Liver (tissue), 9 donors: ENCODE results near the gene RGS3. TPM values are rescaled to one million over a fixed set of nuclear protein-coding genes. Genes with fewer than 3 reads are reported as not detected.

Source experiments
- DNase-seq: peaks from one replicate; pipeline ENCODE4 v3.0.0-alpha.2; 2017; ENCODE audit warnings: low spot score
- H3K27ac ChIP-seq, 2 donors: one replicate each; pipeline ENCODE4 v1.7.0; 2013; ENCODE audit warnings: inconsistent platforms in 2 of 2, low read length in 2 of 2, control low read depth in 1 of 2, low read depth in 1 of 2, mild to moderate bottlenecking in 1 of 2
- H3K27me3 ChIP-seq, 4 donors: one replicate each; pipeline versions ENCODE4 v1.6.1 to v1.7.0; 2013; ENCODE audit warnings: low read length in 3 of 4, inconsistent platforms in 1 of 4, mild to moderate bottlenecking in 1 of 4, moderate library complexity in 1 of 4; ENCODE audit not compliant: control insufficient read depth in 4 of 4, insufficient read depth in 4 of 4
- H3K36me3 ChIP-seq, 4 donors: one replicate each; pipeline versions ENCODE4 v1.6.1 to v1.7.0; 2013; ENCODE audit warnings: low read length in 3 of 4, mild to moderate bottlenecking in 3 of 4, low read depth in 1 of 4, moderate library complexity in 1 of 4; ENCODE audit not compliant: control insufficient read depth in 4 of 4, insufficient read depth in 3 of 4
- H3K4me1 ChIP-seq, 4 donors: one replicate each; pipeline versions ENCODE4 v1.6.1 to v1.7.0; 2013; ENCODE audit warnings: low read length in 3 of 4, mild to moderate bottlenecking in 3 of 4, moderate library complexity in 1 of 4; ENCODE audit not compliant: control insufficient read depth in 4 of 4, insufficient read depth in 4 of 4
- H3K4me3 ChIP-seq, 3 donors: one replicate each; pipeline versions ENCODE4 v1.6.1 to v1.7.0; 2013; ENCODE audit warnings: low read length in 3 of 3, control low read depth in 1 of 3, low read depth in 1 of 3, mild to moderate bottlenecking in 1 of 3
- H3K9ac ChIP-seq, 2 donors: one replicate each; pipeline ENCODE4 v1.7.0; 2013; ENCODE audit warnings: low read length in 2 of 2, mild to moderate bottlenecking in 2 of 2, moderate library complexity in 2 of 2, control low read depth in 1 of 2, low read depth in 1 of 2
- H3K9me3 ChIP-seq, 4 donors: one replicate each; pipeline versions ENCODE4 v1.6.1 to v1.7.0; 2013; ENCODE audit warnings: low read length in 3 of 4; ENCODE audit not compliant: control insufficient read depth in 4 of 4
- EGR1 ChIP-seq, 2 donors: IDR thresholded peaks; 2 replicates each; pipeline ENCODE4 v1.6.1; 2016 to 2018; ENCODE audit warnings: antibody characterized with exemption in 2 of 2, low read depth in 2 of 2
- FOXA1 ChIP-seq: IDR thresholded peaks from 2 replicates; pipeline ENCODE4 v1.6.1; 2016; ENCODE audit warnings: antibody characterized with exemption
- FOXA2 ChIP-seq: IDR thresholded peaks from 2 replicates; pipeline ENCODE4 v1.6.1; 2016; ENCODE audit warnings: antibody characterized with exemption
- GABPA ChIP-seq, 2 donors: IDR thresholded peaks in 1 of 2; conservative IDR thresholded peaks in 1 of 2; 2 replicates each; pipeline ENCODE4 v1.6.1; 2016; ENCODE audit warnings: antibody characterized with exemption in 2 of 2, mild to moderate bottlenecking in 1 of 2, moderate library complexity in 1 of 2
- HNF4A ChIP-seq, 2 donors: conservative IDR thresholded peaks; 2 replicates each; pipeline ENCODE4 v1.6.1; 2016; ENCODE audit warnings: antibody characterized with exemption in 2 of 2, mild to moderate bottlenecking in 2 of 2
- HNF4G ChIP-seq: IDR thresholded peaks from 2 replicates; pipeline ENCODE4 v1.6.1; 2016; ENCODE audit warnings: antibody characterized with exemption
- JUND ChIP-seq, 2 donors: IDR thresholded peaks; 2 replicates each; pipeline ENCODE4 v1.6.1; 2016; ENCODE audit warnings: antibody characterized with exemption in 2 of 2
- NR2F2 ChIP-seq: IDR thresholded peaks from 2 replicates; pipeline ENCODE4 v1.6.1; 2016; ENCODE audit warnings: antibody characterized with exemption
- RAD21 ChIP-seq, 2 donors: IDR thresholded peaks; 2 replicates each; pipeline ENCODE4 v1.6.1; 2016; ENCODE audit warnings: antibody characterized with exemption in 2 of 2, mild to moderate bottlenecking in 2 of 2
- RXRA ChIP-seq, 2 donors: IDR thresholded peaks; 2 replicates each; pipeline ENCODE4 v1.6.1; 2017 to 2018; ENCODE audit warnings: antibody characterized with exemption in 2 of 2, mild to moderate bottlenecking in 1 of 2
- SP1 ChIP-seq: IDR thresholded peaks from 2 replicates; pipeline ENCODE4 v1.6.1; 2018; ENCODE audit warnings: antibody characterized with exemption, mild to moderate bottlenecking
- TAF1 ChIP-seq: conservative IDR thresholded peaks from 2 replicates; pipeline ENCODE4 v1.6.1; 2016; ENCODE audit warnings: antibody characterized with exemption, mild to moderate bottlenecking
- YY1 ChIP-seq: IDR thresholded peaks from 2 replicates; pipeline ENCODE4 v1.6.1; 2016; ENCODE audit warnings: antibody characterized with exemption, mild to moderate bottlenecking
- WGBS: extraction: QIAGEN DNeasy Blood & Tissue Kit; methylation state at CpG from one replicate; pipeline ENCODE4 v1.1.7; 2013; 5-methylcytosine and 5-hydroxymethylcytosine counted together
- polyA plus RNA-seq, 2 donors: library from polyadenylated mRNA; stranded (reverse) in 1 of 2; unstranded in 1 of 2; fragments of 200-250 nt in 1 of 2; fragments of >200 nt in 1 of 2; fragmentation: Nextera tagmentation in 1 of 2; extraction: Ambion mirVana in 1 of 2; gene quantifications; one replicate each; pipeline versions ENCODE4 v1.2.1 to v1.2.3, GENCODE V29; 2013 to 2015
- total RNA-seq, 2 donors: library from RNA; depleted of rRNA; stranded (reverse); fragments of >200 nt; gene quantifications; one replicate each; pipeline ENCODE4 v1.2.3, GENCODE V29; 2014
- TF ChIP-seq, protein P1 (sequence below): IDR thresholded peaks from 2 replicates; pipeline ENCODE4 v1.6.1; 2016; ENCODE audit warnings: antibody characterized with exemption
- TF ChIP-seq, protein P2 (sequence below): fragments of 150-350 bp; IDR thresholded peaks from 2 replicates; pipeline ENCODE4 v1.5.1; 2017; ENCODE audit warnings: improper control_type of control experiment, low read depth, low read length; ENCODE audit not compliant: missing input control
- TF ChIP-seq, protein P3 (sequence below): IDR thresholded peaks from 2 replicates; pipeline ENCODE4 v1.6.1; 2016; ENCODE audit warnings: antibody characterized with exemption
- TF ChIP-seq, protein P4 (sequence below): IDR thresholded peaks from 2 replicates; pipeline ENCODE4 v1.6.1; 2016; ENCODE audit warnings: antibody characterized with exemption
- TF ChIP-seq, protein P5 (sequence below): IDR thresholded peaks from 2 replicates; pipeline ENCODE4 v1.6.1; 2016; ENCODE audit warnings: antibody characterized with exemption, mild to moderate bottlenecking
- donor health status: healthy.
- donor health status: healthy.
- donor health status: healthy.
- donor health status: healthy.
- donor health status: healthy.

Gene RGS3
- total and polyA plus RNA-seq, 4 donors: 13.0 to 65.0 (median 28.3) TPM

DNA sequence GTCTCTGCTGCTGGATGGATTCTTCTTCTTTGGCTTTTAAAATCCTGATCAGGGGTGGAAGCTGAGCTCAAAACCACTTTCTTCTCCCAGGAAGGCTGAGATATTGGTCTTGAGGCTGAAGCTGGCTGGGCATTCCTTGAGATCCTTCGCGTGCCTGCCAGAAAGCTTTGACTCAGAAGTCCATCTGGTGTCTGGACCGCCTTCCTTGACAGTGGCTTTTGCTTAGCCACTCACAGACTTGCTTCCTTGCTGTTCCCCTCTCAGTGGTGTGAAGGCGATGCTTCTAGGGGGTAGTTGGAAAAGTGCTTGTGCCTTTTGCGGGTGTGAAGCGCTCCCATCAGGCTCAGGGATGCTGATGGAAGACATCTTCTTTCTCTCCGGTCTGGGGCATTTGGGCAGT, 45.9 kb downstream of the RGS3 start:
- no peak for DNase-seq
- Histone ChIP-seq H3K4me1 (peaks cover 27 to 50% (median 42%) of the 10 kb centered on the region in 4 donors), H3K27me3 (no peaks in the 10 kb centered on the region), H3K4me3 (no peak overlapping the region), H3K9ac (no peak overlapping the region), H3K36me3 (no peaks in the 10 kb centered on the region), H3K9me3 (no peaks in the 10 kb centered on the region), H3K27ac (no peak overlapping the region)
- WGBS: 94% methylated on average over 7 of the region's 7 CpGs
- TF ChIP-seq JUND (IDR thresholded peaks at IDR 0.05) (no peak), RXRA (IDR thresholded peaks at IDR 0.05) (no peak), FOXA2 (no peak), HNF4A (conservative IDR thresholded peaks at IDR 0.05) (no peak)
- TF ChIP-seq, protein P1, sequence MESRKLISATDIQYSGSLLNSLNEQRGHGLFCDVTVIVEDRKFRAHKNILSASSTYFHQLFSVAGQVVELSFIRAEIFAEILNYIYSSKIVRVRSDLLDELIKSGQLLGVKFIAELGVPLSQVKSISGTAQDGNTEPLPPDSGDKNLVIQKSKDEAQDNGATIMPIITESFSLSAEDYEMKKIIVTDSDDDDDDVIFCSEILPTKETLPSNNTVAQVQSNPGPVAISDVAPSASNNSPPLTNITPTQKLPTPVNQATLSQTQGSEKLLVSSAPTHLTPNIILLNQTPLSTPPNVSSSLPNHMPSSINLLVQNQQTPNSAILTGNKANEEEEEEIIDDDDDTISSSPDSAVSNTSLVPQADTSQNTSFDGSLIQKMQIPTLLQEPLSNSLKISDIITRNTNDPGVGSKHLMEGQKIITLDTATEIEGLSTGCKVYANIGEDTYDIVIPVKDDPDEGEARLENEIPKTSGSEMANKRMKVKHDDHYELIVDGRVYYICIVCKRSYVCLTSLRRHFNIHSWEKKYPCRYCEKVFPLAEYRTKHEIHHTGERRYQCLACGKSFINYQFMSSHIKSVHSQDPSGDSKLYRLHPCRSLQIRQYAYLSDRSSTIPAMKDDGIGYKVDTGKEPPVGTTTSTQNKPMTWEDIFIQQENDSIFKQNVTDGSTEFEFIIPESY: no peak
- TF ChIP-seq, protein P2, sequence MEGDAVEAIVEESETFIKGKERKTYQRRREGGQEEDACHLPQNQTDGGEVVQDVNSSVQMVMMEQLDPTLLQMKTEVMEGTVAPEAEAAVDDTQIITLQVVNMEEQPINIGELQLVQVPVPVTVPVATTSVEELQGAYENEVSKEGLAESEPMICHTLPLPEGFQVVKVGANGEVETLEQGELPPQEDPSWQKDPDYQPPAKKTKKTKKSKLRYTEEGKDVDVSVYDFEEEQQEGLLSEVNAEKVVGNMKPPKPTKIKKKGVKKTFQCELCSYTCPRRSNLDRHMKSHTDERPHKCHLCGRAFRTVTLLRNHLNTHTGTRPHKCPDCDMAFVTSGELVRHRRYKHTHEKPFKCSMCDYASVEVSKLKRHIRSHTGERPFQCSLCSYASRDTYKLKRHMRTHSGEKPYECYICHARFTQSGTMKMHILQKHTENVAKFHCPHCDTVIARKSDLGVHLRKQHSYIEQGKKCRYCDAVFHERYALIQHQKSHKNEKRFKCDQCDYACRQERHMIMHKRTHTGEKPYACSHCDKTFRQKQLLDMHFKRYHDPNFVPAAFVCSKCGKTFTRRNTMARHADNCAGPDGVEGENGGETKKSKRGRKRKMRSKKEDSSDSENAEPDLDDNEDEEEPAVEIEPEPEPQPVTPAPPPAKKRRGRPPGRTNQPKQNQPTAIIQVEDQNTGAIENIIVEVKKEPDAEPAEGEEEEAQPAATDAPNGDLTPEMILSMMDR: no peak

DNA sequence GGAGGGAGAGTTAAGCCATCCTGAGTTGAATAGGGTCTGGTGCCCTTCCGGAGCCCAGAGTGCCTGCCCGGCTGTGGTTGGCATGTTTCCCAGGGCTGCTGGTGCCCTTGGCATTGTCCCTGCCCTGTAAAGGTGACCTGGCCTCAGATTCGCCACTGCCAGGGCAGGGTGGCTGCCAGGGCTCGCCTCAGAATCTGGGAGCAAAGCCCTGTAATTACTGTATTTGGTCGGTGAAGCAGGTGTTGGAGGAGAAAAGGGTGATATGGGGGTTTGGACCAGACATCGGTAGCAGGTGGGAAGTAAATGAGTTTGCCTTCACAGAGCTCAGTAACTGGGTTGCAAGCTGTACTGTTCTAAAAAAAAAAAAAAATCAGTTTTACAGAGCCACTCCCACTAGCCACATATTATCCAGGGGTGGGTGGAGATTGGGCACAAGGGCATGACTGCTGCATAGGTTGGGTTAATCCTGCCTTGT, 47.6 kb downstream of the RGS3 start:
- no peak for DNase-seq
- H3K36me3 ChIP-seq: peaks cover 0 to 2% (median under 1%) of the 10 kb centered on the region in 4 donors
- H3K4me1 ChIP-seq: peaks cover 16 to 34% (median 30%) of the 10 kb centered on the region in 4 donors
- no peaks in the 10 kb centered on the region for H3K27me3 ChIP-seq
- no peaks in the 10 kb centered on the region for H3K9me3 ChIP-seq
- no peak overlapping the region for H3K9ac ChIP-seq
- no peak overlapping the region for H3K4me3 ChIP-seq
- TF ChIP-seq YY1: peak; percentile 37
- peak; percentile 82 to 86 for TF ChIP-seq HNF4A (conservative IDR thresholded peaks at IDR 0.05)
- TF ChIP-seq TAF1: no peak
- peak; percentile 86 for TF ChIP-seq NR2F2
- TF ChIP-seq, protein P3, sequence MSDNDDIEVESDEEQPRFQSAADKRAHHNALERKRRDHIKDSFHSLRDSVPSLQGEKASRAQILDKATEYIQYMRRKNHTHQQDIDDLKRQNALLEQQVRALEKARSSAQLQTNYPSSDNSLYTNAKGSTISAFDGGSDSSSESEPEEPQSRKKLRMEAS: peak; percentile 49
- peak; percentile 93 to 97 for TF ChIP-seq RXRA (IDR thresholded peaks at IDR 0.05)
- TF ChIP-seq, protein P2: no peak
- peak; percentile 46 to 60 for TF ChIP-seq RAD21 (IDR thresholded peaks at IDR 0.05)
- TF ChIP-seq, protein P4, sequence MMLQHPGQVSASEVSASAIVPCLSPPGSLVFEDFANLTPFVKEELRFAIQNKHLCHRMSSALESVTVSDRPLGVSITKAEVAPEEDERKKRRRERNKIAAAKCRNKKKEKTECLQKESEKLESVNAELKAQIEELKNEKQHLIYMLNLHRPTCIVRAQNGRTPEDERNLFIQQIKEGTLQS: no peak
- TF ChIP-seq JUND (IDR thresholded peaks at IDR 0.05): peak in 1 of 2 donors; percentile 52
- TF ChIP-seq EGR1 (IDR thresholded peaks at IDR 0.05; ENCODE audit: low read depth in 2 of 2): no peak
- TF ChIP-seq FOXA1: no peak
- TF ChIP-seq FOXA2: no peak
- TF ChIP-seq GABPA (IDR thresholded peaks at IDR 0.05 in 1 of 2, conservative IDR thresholded peaks at IDR 0.05 in 1 of 2): no peak
- TF ChIP-seq, protein P5, sequence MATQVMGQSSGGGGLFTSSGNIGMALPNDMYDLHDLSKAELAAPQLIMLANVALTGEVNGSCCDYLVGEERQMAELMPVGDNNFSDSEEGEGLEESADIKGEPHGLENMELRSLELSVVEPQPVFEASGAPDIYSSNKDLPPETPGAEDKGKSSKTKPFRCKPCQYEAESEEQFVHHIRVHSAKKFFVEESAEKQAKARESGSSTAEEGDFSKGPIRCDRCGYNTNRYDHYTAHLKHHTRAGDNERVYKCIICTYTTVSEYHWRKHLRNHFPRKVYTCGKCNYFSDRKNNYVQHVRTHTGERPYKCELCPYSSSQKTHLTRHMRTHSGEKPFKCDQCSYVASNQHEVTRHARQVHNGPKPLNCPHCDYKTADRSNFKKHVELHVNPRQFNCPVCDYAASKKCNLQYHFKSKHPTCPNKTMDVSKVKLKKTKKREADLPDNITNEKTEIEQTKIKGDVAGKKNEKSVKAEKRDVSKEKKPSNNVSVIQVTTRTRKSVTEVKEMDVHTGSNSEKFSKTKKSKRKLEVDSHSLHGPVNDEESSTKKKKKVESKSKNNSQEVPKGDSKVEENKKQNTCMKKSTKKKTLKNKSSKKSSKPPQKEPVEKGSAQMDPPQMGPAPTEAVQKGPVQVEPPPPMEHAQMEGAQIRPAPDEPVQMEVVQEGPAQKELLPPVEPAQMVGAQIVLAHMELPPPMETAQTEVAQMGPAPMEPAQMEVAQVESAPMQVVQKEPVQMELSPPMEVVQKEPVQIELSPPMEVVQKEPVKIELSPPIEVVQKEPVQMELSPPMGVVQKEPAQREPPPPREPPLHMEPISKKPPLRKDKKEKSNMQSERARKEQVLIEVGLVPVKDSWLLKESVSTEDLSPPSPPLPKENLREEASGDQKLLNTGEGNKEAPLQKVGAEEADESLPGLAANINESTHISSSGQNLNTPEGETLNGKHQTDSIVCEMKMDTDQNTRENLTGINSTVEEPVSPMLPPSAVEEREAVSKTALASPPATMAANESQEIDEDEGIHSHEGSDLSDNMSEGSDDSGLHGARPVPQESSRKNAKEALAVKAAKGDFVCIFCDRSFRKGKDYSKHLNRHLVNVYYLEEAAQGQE: peak; percentile 8
- TF ChIP-seq, protein P1: no peak
- peak; percentile 74 for TF ChIP-seq SP1
- peak; percentile 6 for TF ChIP-seq HNF4G
- 27% methylated on average over 6 of the region's 6 CpGs for WGBS
- H3K27ac ChIP-seq: peak overlapping the region in 1 of 2 donors; percentile 1
